Measurements from ENCODE around the gene CACNA1C. TPM values are rescaled to one million over a fixed set of nuclear protein-coding genes. Genes with fewer than 3 reads are reported as not detected.

CACNA1C gene
- total RNA-seq, 4 donors from 2014 or later = 2.9 to 5.3 (median 4.3) TPM

DNA sequence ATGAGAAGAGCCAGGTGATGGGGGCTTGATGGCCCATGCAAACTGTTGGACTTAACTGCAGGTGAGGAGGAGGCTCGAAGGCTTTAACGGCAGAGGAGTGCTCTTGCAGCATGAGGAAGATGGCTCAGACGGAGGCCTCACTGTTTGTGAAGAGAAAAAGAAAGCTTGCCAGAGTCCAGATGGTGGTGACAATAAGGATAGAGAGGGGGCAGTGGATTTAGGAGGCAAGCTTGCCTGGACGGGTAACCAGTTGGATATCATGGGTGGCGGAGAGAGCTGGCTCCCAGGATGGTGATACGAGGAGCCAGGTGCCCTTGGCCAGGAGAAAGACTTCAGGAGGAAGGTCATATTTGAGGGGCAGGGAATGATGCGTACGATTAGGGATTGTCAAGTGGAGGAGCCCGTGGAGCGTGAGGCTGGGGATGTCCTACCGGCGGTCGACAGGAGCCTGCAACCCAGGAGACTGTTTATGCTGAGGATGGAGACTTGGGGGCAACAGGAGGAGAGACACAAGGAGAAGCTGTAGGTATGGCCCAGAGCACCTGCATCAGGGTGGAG, 71.8 kb downstream of the CACNA1C start:
- TF ChIP-seq, protein P1, sequence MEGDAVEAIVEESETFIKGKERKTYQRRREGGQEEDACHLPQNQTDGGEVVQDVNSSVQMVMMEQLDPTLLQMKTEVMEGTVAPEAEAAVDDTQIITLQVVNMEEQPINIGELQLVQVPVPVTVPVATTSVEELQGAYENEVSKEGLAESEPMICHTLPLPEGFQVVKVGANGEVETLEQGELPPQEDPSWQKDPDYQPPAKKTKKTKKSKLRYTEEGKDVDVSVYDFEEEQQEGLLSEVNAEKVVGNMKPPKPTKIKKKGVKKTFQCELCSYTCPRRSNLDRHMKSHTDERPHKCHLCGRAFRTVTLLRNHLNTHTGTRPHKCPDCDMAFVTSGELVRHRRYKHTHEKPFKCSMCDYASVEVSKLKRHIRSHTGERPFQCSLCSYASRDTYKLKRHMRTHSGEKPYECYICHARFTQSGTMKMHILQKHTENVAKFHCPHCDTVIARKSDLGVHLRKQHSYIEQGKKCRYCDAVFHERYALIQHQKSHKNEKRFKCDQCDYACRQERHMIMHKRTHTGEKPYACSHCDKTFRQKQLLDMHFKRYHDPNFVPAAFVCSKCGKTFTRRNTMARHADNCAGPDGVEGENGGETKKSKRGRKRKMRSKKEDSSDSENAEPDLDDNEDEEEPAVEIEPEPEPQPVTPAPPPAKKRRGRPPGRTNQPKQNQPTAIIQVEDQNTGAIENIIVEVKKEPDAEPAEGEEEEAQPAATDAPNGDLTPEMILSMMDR (IDR thresholded peaks at IDR 0.05; ENCODE audit: low read depth) = no peak

DNA sequence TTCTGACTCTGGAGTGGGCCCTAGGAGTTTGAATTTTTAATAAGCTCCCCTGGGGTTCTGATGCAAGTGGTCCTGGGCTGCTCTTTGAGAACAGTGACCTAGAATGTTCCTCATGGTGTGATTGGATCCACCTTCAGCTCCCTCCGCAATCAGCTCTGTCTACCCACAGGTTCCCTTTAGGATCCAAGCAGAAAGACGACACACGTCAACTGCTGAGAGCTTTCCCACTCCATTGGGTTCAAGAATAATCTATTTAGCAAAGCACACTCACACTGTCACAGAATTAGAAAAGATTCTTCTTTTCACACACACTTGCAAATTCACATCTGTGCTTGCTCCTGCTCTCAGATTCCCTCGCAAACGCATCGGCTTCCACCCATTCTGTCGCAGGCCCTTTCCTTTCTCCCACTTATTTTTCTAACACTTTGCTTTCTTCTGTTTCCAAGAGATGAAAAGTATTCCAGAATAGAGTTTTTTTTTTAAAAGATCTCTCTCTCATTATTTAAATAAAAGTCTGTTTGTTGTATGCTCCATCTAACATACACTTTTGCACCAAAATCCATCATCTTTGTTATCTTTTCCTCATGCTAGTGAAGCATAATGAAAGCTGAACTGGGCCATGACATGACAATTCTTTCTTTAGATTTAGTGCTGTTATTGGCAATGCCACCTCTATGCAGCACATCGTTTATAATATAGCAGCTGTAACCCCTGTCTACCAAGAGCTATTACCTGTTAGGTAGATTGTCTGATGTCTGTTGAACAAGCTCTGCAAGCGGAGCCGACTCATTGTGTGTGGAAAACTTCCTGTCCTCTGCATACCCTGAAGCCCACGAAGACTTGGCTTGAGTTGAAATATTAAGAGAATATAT, 73.1 kb downstream of the CACNA1C start:
- TF ChIP-seq, protein P1 (IDR thresholded peaks at IDR 0.05; ENCODE audit: low read depth) = no peak

DNA sequence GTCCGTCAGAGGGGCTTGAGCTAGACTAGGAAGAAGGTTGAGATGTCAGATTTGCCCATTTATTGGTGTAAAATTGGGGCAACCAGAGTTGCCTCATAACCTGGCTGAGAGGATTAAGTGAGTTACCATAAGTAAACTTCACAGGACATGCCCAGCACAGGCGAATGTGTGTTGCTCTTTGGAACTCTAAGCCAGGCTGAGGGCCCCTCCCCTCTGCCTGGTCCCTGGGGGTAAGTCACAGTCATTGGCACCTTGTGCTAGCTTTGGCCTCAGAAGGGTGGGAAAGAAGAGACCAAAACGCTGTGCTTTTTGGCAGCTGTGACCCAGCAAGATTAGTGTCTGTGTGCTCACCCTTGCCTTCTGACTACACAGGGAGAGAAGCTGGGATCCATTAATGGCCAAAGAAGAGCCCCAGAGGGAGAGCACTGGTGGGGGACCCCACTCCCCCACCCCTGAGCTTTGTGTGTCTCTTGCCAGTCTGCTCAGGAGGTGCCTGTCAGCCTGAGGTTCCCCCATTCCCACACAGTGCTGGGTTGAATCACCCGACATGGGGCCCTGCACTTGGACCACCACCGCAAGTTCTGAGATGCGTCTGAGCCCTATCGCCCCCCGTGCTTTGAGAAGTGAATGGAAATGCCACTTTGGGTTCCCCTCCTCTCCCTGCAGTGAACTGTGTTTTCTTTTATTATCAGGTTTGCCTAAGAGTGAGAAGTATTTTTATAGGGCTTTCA, 74.1 kb downstream of the CACNA1C start:
- TF ChIP-seq, protein P1 (IDR thresholded peaks at IDR 0.05; ENCODE audit: low read depth) = no peak

DNA sequence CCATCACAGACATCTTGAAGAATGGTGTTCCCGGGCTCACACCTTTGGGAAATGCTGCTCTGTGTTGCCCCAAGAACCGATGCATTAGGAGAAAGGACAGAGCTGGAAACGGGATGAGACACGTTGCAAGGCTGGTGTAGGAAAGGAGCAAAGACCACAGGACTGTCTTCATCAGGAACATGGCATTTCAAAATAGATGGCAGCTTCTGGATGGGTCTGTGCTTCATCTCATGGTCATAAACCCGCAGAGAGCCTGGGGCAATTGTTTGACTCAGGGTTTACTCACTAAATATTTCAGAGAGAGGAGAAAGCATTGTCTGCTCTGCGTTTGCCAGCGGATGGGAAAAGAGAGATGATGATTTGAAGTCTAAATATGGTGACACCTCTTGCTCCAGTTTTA, 76.3 kb downstream of the CACNA1C start:
- TF ChIP-seq, protein P1 (IDR thresholded peaks at IDR 0.05; ENCODE audit: low read depth) = no peak

DNA sequence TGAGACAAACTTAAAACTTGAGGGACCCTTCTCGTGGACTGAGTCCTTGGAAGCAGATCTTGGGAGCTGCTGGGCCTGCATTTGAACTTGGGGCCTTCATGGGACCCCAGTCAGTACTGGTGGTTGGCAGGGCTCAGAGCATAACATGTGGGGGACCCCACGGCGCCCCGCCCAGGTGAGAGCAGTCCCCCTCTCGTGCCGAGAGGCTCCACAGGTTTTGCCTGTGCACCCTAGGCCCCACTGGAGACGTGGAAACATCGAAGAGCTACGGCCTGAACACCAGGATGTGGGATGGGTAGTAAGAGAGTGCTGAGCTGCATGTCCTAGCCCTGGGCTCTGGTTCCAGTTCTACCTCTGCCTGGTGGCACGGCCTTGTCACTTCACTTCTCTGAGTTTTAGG, 84.1 kb downstream of the CACNA1C start:
- TF ChIP-seq, protein P1 (IDR thresholded peaks at IDR 0.05; ENCODE audit: low read depth) = no peak

DNA sequence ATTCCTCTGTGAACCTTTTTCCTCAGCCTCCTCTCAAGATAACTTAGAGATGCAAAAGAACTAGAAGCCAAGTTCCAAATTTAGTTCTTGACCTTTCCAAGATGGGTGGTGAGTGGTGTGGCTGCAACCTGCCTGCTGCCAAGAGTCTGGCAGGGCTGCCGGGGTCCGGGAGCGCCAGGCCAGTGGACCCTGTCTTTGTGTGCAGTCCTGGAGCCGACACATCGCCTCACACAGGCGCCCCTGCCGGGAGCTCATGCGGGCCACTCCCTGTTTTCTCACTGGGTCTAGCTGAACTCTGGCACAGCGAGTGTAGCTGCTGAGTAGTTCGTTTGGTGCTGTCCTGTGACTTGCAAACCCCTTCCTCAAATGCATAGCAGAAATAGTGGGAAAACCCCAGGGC, 84.9 kb downstream of the CACNA1C start:
- TF ChIP-seq, protein P1 (IDR thresholded peaks at IDR 0.05; ENCODE audit: low read depth) = no peak

DNA sequence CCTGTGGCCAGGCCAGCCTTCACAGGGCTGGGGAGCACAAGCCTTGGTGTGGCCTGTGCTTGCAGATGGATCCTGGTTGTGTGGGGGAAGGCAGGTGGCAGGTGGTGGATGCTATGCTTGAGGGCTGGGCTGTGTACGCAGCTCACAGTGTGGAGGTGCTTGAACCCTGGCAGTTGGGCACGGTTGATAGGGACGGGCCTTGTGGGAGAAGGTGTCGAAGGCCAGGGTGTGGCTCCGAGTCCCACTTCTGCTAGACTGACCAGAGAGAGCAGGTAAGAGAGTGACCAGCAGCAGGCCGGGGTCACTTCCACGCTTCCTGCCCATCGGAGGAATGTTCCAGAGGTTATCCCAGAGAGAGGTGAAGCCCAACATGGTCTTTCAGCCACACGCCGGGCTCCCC, 85.5 kb downstream of the CACNA1C start:
- TF ChIP-seq, protein P1 (IDR thresholded peaks at IDR 0.05; ENCODE audit: low read depth) = no peak
